22Rv1 (cell line): Measurements from ENCODE around the gene DLGAP3.

Experiments used
- ZFX ChIP-seq: fragments of 450-650 bp; IDR thresholded peaks from 2 replicates; pipeline ENCODE4 v1.6.1; 2017; ENCODE audit warnings: antibody characterized with exemption, borderline replicate concordance
- TF ChIP-seq, protein P1 (sequence below): fragments of 450-650 bp; IDR thresholded peaks from 2 replicates; pipeline ENCODE4 v1.5.1; 2017; ENCODE audit warnings: mild to moderate bottlenecking

DNA sequence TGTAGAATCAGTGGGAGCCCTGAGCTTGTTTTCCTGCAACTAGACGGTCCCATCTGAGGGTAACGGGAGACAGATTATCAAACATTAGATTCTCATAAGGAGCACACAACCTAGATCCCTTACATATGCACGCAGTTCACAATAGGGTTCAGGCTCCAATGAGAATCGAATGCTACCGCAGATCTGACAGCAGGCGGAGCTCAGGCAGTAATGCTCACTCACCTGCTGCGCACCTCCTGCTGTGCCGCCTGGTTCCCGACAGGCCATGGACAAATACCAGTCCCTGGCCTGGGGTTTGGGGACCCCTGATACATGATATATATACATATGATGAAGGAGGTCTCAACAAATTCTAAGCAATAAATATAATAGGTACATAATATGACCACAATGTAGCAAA is 50.2 kb downstream of the DLGAP3 start:
- TF ChIP-seq, protein P1, sequence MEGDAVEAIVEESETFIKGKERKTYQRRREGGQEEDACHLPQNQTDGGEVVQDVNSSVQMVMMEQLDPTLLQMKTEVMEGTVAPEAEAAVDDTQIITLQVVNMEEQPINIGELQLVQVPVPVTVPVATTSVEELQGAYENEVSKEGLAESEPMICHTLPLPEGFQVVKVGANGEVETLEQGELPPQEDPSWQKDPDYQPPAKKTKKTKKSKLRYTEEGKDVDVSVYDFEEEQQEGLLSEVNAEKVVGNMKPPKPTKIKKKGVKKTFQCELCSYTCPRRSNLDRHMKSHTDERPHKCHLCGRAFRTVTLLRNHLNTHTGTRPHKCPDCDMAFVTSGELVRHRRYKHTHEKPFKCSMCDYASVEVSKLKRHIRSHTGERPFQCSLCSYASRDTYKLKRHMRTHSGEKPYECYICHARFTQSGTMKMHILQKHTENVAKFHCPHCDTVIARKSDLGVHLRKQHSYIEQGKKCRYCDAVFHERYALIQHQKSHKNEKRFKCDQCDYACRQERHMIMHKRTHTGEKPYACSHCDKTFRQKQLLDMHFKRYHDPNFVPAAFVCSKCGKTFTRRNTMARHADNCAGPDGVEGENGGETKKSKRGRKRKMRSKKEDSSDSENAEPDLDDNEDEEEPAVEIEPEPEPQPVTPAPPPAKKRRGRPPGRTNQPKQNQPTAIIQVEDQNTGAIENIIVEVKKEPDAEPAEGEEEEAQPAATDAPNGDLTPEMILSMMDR, result peak; percentile 51
- TF ChIP-seq ZFX, result no peak
